Neutrophil (primary cell): ENCODE measurements around the gene CREG1.

Experiments
- H3K27ac ChIP-seq: fragments of 200-600 bp; sonication (generic); 2 replicates; pipeline ENCODE4 v1.5.1; 2016; ENCODE audit warnings: mild to moderate bottlenecking, moderate library complexity
- H3K27me3 ChIP-seq: fragments of 200-600 bp; sonication (generic); 2 replicates; pipeline ENCODE4 v1.6.0; 2016; ENCODE audit warnings: mild to moderate bottlenecking
- H3K36me3 ChIP-seq: fragments of 200-600 bp; sonication (generic); 2 replicates; pipeline ENCODE4 v1.5.1; 2017
- H3K4me1 ChIP-seq, 2 experiments: fragments of 200-600 bp in 1 of 2; sonication (generic) in 1 of 2; 1 replicate in 1 of 2; 2 replicates in 1 of 2; pipeline versions ENCODE4 v1.5.1 to v1.6.1; 2013 to 2016; ENCODE audit warnings: low read depth in 1 of 2, low read length in 1 of 2, mild to moderate bottlenecking in 1 of 2, moderate library complexity in 1 of 2; ENCODE audit not compliant: control insufficient read depth in 1 of 2, insufficient read depth in 1 of 2
- H3K4me3 ChIP-seq, 2 experiments: fragments of 200-600 bp in 1 of 2; sonication (generic) in 1 of 2; 1 replicate in 1 of 2; 2 replicates in 1 of 2; pipeline ENCODE4 v1.5.1; 2013 to 2016; ENCODE audit warnings: low read depth in 1 of 2, low read length in 1 of 2, mild to moderate bottlenecking in 1 of 2, moderate library complexity in 1 of 2
- H3K9me3 ChIP-seq: fragments of 200-600 bp; sonication (generic); 2 replicates; pipeline ENCODE4 v1.5.1; 2016
- CTCF ChIP-seq: fragments of 200-600 bp; sonication (generic); IDR thresholded peaks from 2 replicates; pipeline ENCODE4 v1.5.1; 2016; ENCODE audit warnings: antibody characterized with exemption

Gene CREG1

GRCh38 chr1:167491586-167492461, 61.7 kb downstream of the CREG1 start:
- Histone ChIP-seq H3K27me3 (peaks cover 7% of the 10 kb centered on the region), H3K9me3 (no peaks in the 10 kb centered on the region), H3K4me1 (no peaks in the 10 kb centered on the region), H3K4me3 (no peak overlapping the region), H3K27ac (no peak overlapping the region), H3K36me3 (no peaks in the 10 kb centered on the region)
- no peak for TF ChIP-seq CTCF
